GM12878 (cell line): ENCODE data around the gene FUT3. TPM values are rescaled to one million over a fixed set of nuclear protein-coding genes. Genes with fewer than 3 reads are reported as not detected.

Source experiments
- ATAC-seq: fragments of 200-7000 bp; cut with Tn5 transposase; 3 replicates; pipeline ENCODE4 v1.9.1; 2020; ENCODE audit warnings: mild to moderate bottlenecking, moderate library complexity
- BruUV-seq: library from RNA; stranded (reverse); fragments of 400-500 nt; replicated peaks from 2 replicates; lab custom pipeline; 2021; lab: Mats Ljungman, UMichigan
- CTCF ChIA-PET: fragments of 300-600 bp; sonication (Branson Sonifier 250); formaldehyde crosslinking; extraction: SDS; loops from one replicate; lab custom pipeline; 2021; ENCODE audit warnings: inconsistent platforms; lab: Yijun Ruan, JAX
- POLR2A ChIA-PET: fragments of 350-600 bp; formaldehyde crosslinking; extraction: SDS; loops from one replicate; lab custom pipeline; 2021; ENCODE audit warnings: inconsistent platforms; lab: Charles Lee
- RAD21 ChIA-PET: fragments of 300-600 bp; sonication (Branson Sonifier 250); formaldehyde crosslinking; loops from one replicate; lab custom pipeline; 2023; ENCODE audit warnings: antibody characterized with exemption; ENCODE audit not compliant: unreplicated experiment; lab: Charles Lee
- SMC1A ChIA-PET: fragments of 300-600 bp; sonication (Branson Sonifier 250); formaldehyde crosslinking; loops from one replicate; lab custom pipeline; 2023; ENCODE audit not compliant: unreplicated experiment, uncharacterized antibody; lab: Charles Lee
- DNase-seq: peaks from one replicate; pipeline ENCODE4 v3.0.0-alpha.2; 2011; ENCODE audit warnings: low read depth, low spot score
- FAIRE-seq: peaks from 3 replicates; lab custom pipeline; 2011; peaks lifted over from hg19 to GRCh38; lab: Jason Lieb, UNC
- H2AFZ ChIP-seq: 2 replicates; pipeline ENCODE4 v1.6.0; 2011; ENCODE audit warnings: low read depth, low read length, control low read depth; ENCODE audit not compliant: control insufficient read depth
- H3K27ac ChIP-seq: 2 replicates; pipeline ENCODE4 v1.5.1; 2011; ENCODE audit warnings: control low read depth; ENCODE audit not compliant: control insufficient read depth, insufficient read depth
- H3K27me3 ChIP-seq, 2 experiments: replicated peaks in 1 of 2; 2 replicates each; pipeline versions ENCODE4 v1.6.0 to v1.6.1; 2011; ENCODE audit warnings: low read length in 1 of 2; ENCODE audit not compliant: control insufficient read depth in 2 of 2, insufficient read depth in 2 of 2
- H3K36me3 ChIP-seq, 2 experiments: 2 replicates each; pipeline ENCODE4 v1.5.1; 2011; ENCODE audit warnings: low read length in 1 of 2; ENCODE audit not compliant: control insufficient read depth in 2 of 2, insufficient read depth in 2 of 2
- H3K4me1 ChIP-seq: 2 replicates; pipeline ENCODE4 v1.6.1; 2011; ENCODE audit warnings: mild to moderate bottlenecking, low read length, moderate library complexity, mixed read lengths; ENCODE audit not compliant: control insufficient read depth, insufficient read depth
- H3K4me2 ChIP-seq: 2 replicates; pipeline ENCODE4 v1.6.0; 2011; ENCODE audit warnings: control low read depth; ENCODE audit not compliant: control insufficient read depth, insufficient read depth
- H3K4me3 ChIP-seq: fragments of 200-600 bp; sonication (generic); 2 replicates; pipeline ENCODE4 v1.5.1; 2016
- H3K79me2 ChIP-seq: 2 replicates; pipeline ENCODE4 v1.6.0; 2011; ENCODE audit warnings: low read length; ENCODE audit not compliant: control insufficient read depth, insufficient read depth
- H3K9ac ChIP-seq: 2 replicates; pipeline ENCODE4 v1.8.0; 2011; ENCODE audit warnings: low read length, control low read depth, mixed read lengths; ENCODE audit not compliant: control insufficient read depth, insufficient read depth
- H3K9me3 ChIP-seq: replicated peaks from 3 replicates; pipeline ENCODE4 v1.5.1; 2011; ENCODE audit warnings: mild to moderate bottlenecking, low read length; ENCODE audit not compliant: control insufficient read depth, insufficient read depth
- H4K20me1 ChIP-seq: 2 replicates; pipeline ENCODE4 v1.6.0; 2011; ENCODE audit not compliant: control insufficient read depth, insufficient read depth
- ETV6 ChIP-seq, 2 experiments: fragments of 450-650 bp in 1 of 2; IDR thresholded peaks in 1 of 2; conservative IDR thresholded peaks in 1 of 2; 2 replicates each; pipeline ENCODE4 v1.6.1; 2014; ENCODE audit warnings: antibody characterized with exemption in 1 of 2, borderline replicate concordance in 1 of 2, low read depth in 1 of 2, mild to moderate bottlenecking in 1 of 2, moderate library complexity in 1 of 2
- GATAD2B ChIP-seq: fragments of 450-650 bp; conservative IDR thresholded peaks from 2 replicates; pipeline ENCODE4 v1.6.1; 2017; ENCODE audit warnings: low read depth, mild to moderate bottlenecking, moderate library complexity
- MYB ChIP-seq: fragments of 150-350 bp; IDR thresholded peaks from 2 replicates; pipeline ENCODE4 v1.6.1; 2014; ENCODE audit warnings: mild to moderate bottlenecking, low read depth, low read length, borderline replicate concordance
- PKNOX1 ChIP-seq: fragments of 450-650 bp; IDR thresholded peaks from 2 replicates; pipeline ENCODE4 v1.6.1; 2016; ENCODE audit warnings: mild to moderate bottlenecking
- RAD21 ChIP-seq: IDR thresholded peaks from 2 replicates; pipeline ENCODE4 v1.6.1; 2011; ENCODE audit warnings: mild to moderate bottlenecking, low read depth, low read length, moderate library complexity; ENCODE audit not compliant: insufficient read depth
- RAD51 ChIP-seq: fragments of 450-650 bp; IDR thresholded peaks from 2 replicates; pipeline ENCODE4 v1.6.1; 2016; ENCODE audit warnings: moderate library complexity, mild to moderate bottlenecking, inconsistent platforms
- RELA ChIP-seq: fragments of 450-650 bp; IDR thresholded peaks from 2 replicates; pipeline ENCODE4 v1.8.0; 2014; ENCODE audit warnings: borderline replicate concordance; ENCODE audit not compliant: partially characterized antibody
- SRF ChIP-seq, 2 experiments: IDR thresholded peaks; 2 replicates each; pipeline ENCODE4 v1.6.1; 2011; ENCODE audit warnings: low read depth in 2 of 2, low read length in 2 of 2, mild to moderate bottlenecking in 1 of 2, moderate library complexity in 1 of 2
- ZBED1 ChIP-seq: IDR thresholded peaks from 2 replicates; pipeline ENCODE4 v1.6.1; 2016; ENCODE audit warnings: borderline replicate concordance
- WGBS: methylation state at CpG from one replicate; pipeline ENCODE4 v1.1.6; 2016; ENCODE audit warnings: low lambda C conversion rate; ENCODE audit not compliant: insufficient replicate concordance, insufficient coverage; ENCODE audit errors: missing lambda C conversion rate; 5-methylcytosine and 5-hydroxymethylcytosine counted together
- in situ Hi-C: fragments of 300-500 bp; cut with MboI; formaldehyde crosslinking; loops from 9 replicates; pipeline ENCODE4 v1.14.3; 2018; ENCODE audit warnings: mixed read lengths
- intact Hi-C: fragments of 100-400 bp; cut with micrococcal nuclease; formaldehyde crosslinking; loops from one replicate; pipeline ENCODE4 v1.14.2; 2022; ENCODE audit not compliant: unreplicated experiment
- polyA plus RNA-seq, 11 experiments: library from polyadenylated mRNA; depleted of rRNA in 4 of 11; unstranded in 6 of 11; stranded (reverse) in 5 of 11; fragments of >200 nt; fragmentation: Nextera tagmentation in 4 of 11; fragmentation: Illumina TruSeq in 1 of 11; extraction: Ambion mirVana in 4 of 11; extraction: Trizol in 1 of 11; gene quantifications; 1 replicate in 1 of 11; 2 replicates in 10 of 11; pipeline versions ENCODE4 v1.2.1 to v1.2.3, GENCODE V29; 2011 to 2016; ENCODE audit warnings: inconsistent platforms in 2 of 11, missing spikeins in 2 of 11, low read depth in 1 of 11
- total RNA-seq, 4 experiments: library from RNA; depleted of rRNA in 3 of 4; stranded (reverse); fragments of >200 nt in 3 of 4; fragmentation: Illumina TruSeq in 1 of 4; extraction: Trizol in 1 of 4; gene quantifications; 2 replicates each; pipeline versions ENCODE4 v1.2.1 to v1.2.3, GENCODE V29; 2013 to 2021

FUT3 gene
- total and polyA plus RNA-seq, 10 of the 15 experiments (the other 5 are each of a cell fraction or from before 2014, with no cell fraction given), result 0.04 to 0.31 (median 0.07) TPM; not detected in 7

- WGBS, result 27% methylated on average over 9 of the region's 9 CpGs
- H3K36me3 ChIP-seq, result no peaks in the 10 kb centered on the region
- BruUV-seq, result no TSS peak
These were observed 31.2 kb upstream of the FUT3 start for GRCh38 chr19:5882421-5882968.

More at GRCh38 chr19:5882421-5882968, 31.2 kb upstream of the FUT3 start:
- Histone ChIP-seq H3K4me2 (no peak overlapping the region), H3K9ac (no peak overlapping the region), H2AFZ (no peak overlapping the region), H3K4me3 (no peak overlapping the region), H3K27me3 (no peaks in the 10 kb centered on the region), H3K4me1 (no peaks in the 10 kb centered on the region), H3K9me3 (no peaks in the 10 kb centered on the region), H4K20me1 (no peaks in the 10 kb centered on the region), H3K79me2 (no peaks in the 10 kb centered on the region), H3K27ac (no peak overlapping the region)
- no peak for TF ChIP-seq RELA
- TF ChIP-seq ETV6 (conservative IDR thresholded peaks at IDR 0.05 in 1 of 2, IDR thresholded peaks at IDR 0.05 in 1 of 2; ENCODE audit: borderline replicate concordance in 1 of 2, low read depth in 1 of 2), result no peak
- TF ChIP-seq MYB, result no peak
- no peak for TF ChIP-seq SRF (IDR thresholded peaks at IDR 0.05; ENCODE audit: low read depth in 2 of 2, low read length in 2 of 2)
- no peak for TF ChIP-seq RAD21
- no peak for TF ChIP-seq GATAD2B
- TF ChIP-seq RAD51, result no peak
- TF ChIP-seq PKNOX1, result no peak
- TF ChIP-seq ZBED1, result no peak
- SMC1A ChIA-PET, result no interaction called here
- in situ Hi-C loops, result no loop called here
- POLR2A ChIA-PET, result no interaction called here
- ATAC-seq (no peak), FAIRE-seq (no peak), DNase-seq (no peak)
- CTCF ChIA-PET, result no interaction called here
- RAD21 ChIA-PET, result no interaction called here
- intact Hi-C loops, result no loop called here
